Measurements from ENCODE around the gene RNLS. TPM values are rescaled to one million over a fixed set of nuclear protein-coding genes. Genes with fewer than 3 reads are reported as not detected.

Gene RNLS
- total and polyA plus RNA-seq, 2 of the 8 experiments (the other 6 are each of a cell fraction or from before 2014, with no cell fraction given), result 7.5 to 12.7 TPM

DNA sequence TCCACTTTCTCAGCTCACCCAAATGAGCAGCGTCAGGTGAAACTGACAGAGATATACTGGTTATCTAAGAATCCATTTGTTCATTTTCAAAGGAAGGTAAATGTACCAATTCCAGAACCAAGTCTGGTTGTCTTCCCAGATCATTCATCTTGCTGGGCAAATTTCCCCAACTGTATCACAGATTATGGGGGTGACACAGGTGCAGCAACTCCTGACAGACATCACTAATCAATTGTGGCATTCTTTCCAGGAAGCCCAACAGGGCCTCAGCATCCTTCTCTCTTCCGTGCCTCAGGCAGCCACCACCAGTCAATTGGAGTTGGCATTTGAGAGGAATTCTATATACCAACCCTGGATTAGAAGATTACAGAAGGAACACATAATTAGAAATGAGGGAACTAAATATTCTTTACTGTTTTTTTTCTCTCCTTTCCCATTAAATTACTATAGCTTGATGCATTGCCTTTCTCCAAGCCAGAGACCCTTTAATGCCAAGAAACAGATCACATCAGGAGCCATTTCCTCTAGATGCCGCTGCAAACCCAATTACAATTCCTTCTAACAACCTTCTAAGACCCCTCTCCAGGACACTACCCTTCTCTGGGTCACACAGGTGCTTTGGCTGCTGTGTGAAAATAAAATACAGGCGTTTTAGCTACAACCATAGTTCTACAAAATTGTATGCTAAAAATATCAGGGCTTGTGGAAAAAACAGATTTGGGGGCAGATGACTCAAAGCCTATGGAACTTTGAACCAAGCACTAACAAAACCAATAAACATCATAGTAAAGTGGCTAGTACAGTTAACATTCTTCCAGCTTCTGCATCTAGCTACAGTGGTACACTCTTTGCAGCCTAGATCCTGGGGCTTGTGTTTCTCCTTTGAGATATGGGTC is 291.6 kb downstream of the RNLS start:
- no peak overlapping the region for H4K5ac ChIP-seq (ENCODE audit: insufficient read length, low read depth, low read length)
- 90% methylated on average over 4 of the region's 4 CpGs; no CpG with 5 or more reads in 1 of the 2 experiments for WGBS, 2 experiments (ENCODE audit: extremely low coverage in 1 of 2, insufficient coverage in 1 of 2, insufficient read length in 1 of 2, insufficient replicate concordance in 2 of 2, low coverage in 1 of 2, low lambda C conversion rate in 2 of 2, missing lambda C conversion rate in 1 of 2)
- H3K79me1 ChIP-seq (ENCODE audit: low read depth, low read length), result no peaks in the 10 kb centered on the region
- H3K56ac ChIP-seq (replicated peaks; ENCODE audit: insufficient read length, low read depth, low read length), result no peak overlapping the region
- no peak overlapping the region for H3K14ac ChIP-seq (ENCODE audit: insufficient read length)
- H2AFZ ChIP-seq (ENCODE audit: low read length), result no peak overlapping the region
- H2BK20ac ChIP-seq (ENCODE audit: low read length), result no peak overlapping the region
- no peak overlapping the region for H4K91ac ChIP-seq (replicated peaks; ENCODE audit: insufficient read length, low read length)
- H3K4me1 ChIP-seq (replicated peaks in 1 of 4; ENCODE audit: control insufficient read depth in 3 of 4, insufficient read depth in 4 of 4, low read length in 3 of 4), result no peaks in the 10 kb centered on the region
- no peak overlapping the region for H2BK5ac ChIP-seq (ENCODE audit: low read depth, low read length)
- H3K4me3 ChIP-seq (ENCODE audit: extremely low read depth in 1 of 4, insufficient read depth in 2 of 4, low read depth in 3 of 4, low read length in 4 of 4), result no peak overlapping the region
- H2AK5ac ChIP-seq (ENCODE audit: low read depth, low read length), result no peak overlapping the region
- H2BK120ac ChIP-seq (replicated peaks; ENCODE audit: low read depth, low read length), result no peak overlapping the region
- no peak overlapping the region for H2BK12ac ChIP-seq (ENCODE audit: low read depth, low read length)
- no peaks in the 10 kb centered on the region for H3K79me2 ChIP-seq (ENCODE audit: control insufficient read depth in 1 of 2, insufficient read depth in 2 of 2, low read length in 2 of 2)
- ChIA-PET POLR2A (ENCODE audit: partially characterized antibody) (interaction anchor here (0.6 kb wide), 1 partner anchor 379 kb away, joined by 3 read pairs; no protein-coding TSS in a partner anchor), CTCF (ENCODE audit: partially characterized antibody) (interaction anchor here (0.5 to 1.6 kb wide), 3 partner anchors 11 to 98 kb away, joined by 3 to 12 read pairs (median 4); no protein-coding TSS in a partner anchor)
- H3K4ac ChIP-seq (replicated peaks; ENCODE audit: insufficient read length, low read depth, low read length), result no peak overlapping the region
- no peaks in the 10 kb centered on the region for H3K9me3 ChIP-seq (ENCODE audit: insufficient read depth in 2 of 2, low read depth in 1 of 2, low read length in 1 of 2)
- H3K23ac ChIP-seq (ENCODE audit: insufficient read length), result no peak overlapping the region
- no peak overlapping the region for H4K8ac ChIP-seq (ENCODE audit: extremely low read depth, insufficient read depth, low read length)
- no peak overlapping the region for H3K4me2 ChIP-seq (ENCODE audit: insufficient read depth in 1 of 2, low read depth in 2 of 2, low read length in 2 of 2)
- no peak overlapping the region for H3K18ac ChIP-seq (ENCODE audit: extremely low read depth, low read length)
- no peaks in the 10 kb centered on the region for H3K27me3 ChIP-seq (replicated peaks in 1 of 4; ENCODE audit: control insufficient read depth in 3 of 4, extremely low read depth in 1 of 4, insufficient read depth in 3 of 4, low read length in 3 of 4)
- DNase-seq (ENCODE audit: low read depth in 1 of 2, low spot score in 2 of 2) (no peak), FAIRE-seq (no peak)
- no peaks in the 10 kb centered on the region for H4K20me1 ChIP-seq (replicated peaks in 1 of 2; ENCODE audit: control insufficient read depth in 1 of 2, insufficient read depth in 2 of 2, low read length in 2 of 2)
- no peak overlapping the region for H3K27ac ChIP-seq (ENCODE audit: low read depth, low read length)
- no peaks in the 10 kb centered on the region for H3K23me2 ChIP-seq (ENCODE audit: low read depth, low read length)
- H2BK15ac ChIP-seq (ENCODE audit: low read length), result no peak overlapping the region
- no peak overlapping the region; a peak in 1 of 7 replicates for H3K9ac ChIP-seq (replicated peaks in 1 of 4; ENCODE audit: extremely low read depth in 1 of 4, low read depth in 3 of 4, low read length in 3 of 4)
- no peaks in the 10 kb centered on the region for H3K36me3 ChIP-seq (ENCODE audit: control insufficient read depth in 2 of 4, insufficient read depth in 4 of 4, low read length in 3 of 4)
- TF ChIP-seq POLR2A (IDR thresholded peaks at IDR 0.05; ENCODE audit: control extremely low read depth in 1 of 2, low read depth in 2 of 2, low read length in 2 of 2) (no peak), TCF12 (IDR thresholded peaks at IDR 0.05; ENCODE audit: low read depth, low read length) (no peak), CHD2 (IDR thresholded peaks at IDR 0.05; ENCODE audit: low read length) (no peak), EZH2 (IDR thresholded peaks at IDR 0.05; ENCODE audit: low read depth, low read length, severe bottlenecking) (no peak), RXRA (IDR thresholded peaks at IDR 0.05; ENCODE audit: insufficient read depth, low read depth, low read length) (no peak), PHF8 (conservative IDR thresholded peaks at IDR 0.05; ENCODE audit: low read depth, low read length) (no peak), SP2 (IDR thresholded peaks at IDR 0.05; ENCODE audit: low read length) (no peak), SRF (IDR thresholded peaks at IDR 0.05; ENCODE audit: low read depth, low read length) (no peak), KDM4A (IDR thresholded peaks at IDR 0.05; ENCODE audit: low read depth, low read length, severe bottlenecking) (no peak), BCL11A (IDR thresholded peaks at IDR 0.05; ENCODE audit: low read depth in 2 of 2, low read length in 2 of 2) (no peak), RAD21 (IDR thresholded peaks at IDR 0.05 in 1 of 2, conservative IDR thresholded peaks at IDR 0.05 in 1 of 2; ENCODE audit: low read depth in 2 of 2, low read length in 2 of 2) (peak; percentile 40 to 50; a peak in 3 of 4 replicates)
